HG02623 (cell line): Measurements from ENCODE around the gene ANK3.

ENCODE experiments used
- ATAC-seq: cut with Tn5 transposase; IDR thresholded peaks from one replicate; pipeline ENCODE4 v1.9.1; 2021; ENCODE audit warnings: moderate library complexity; ENCODE audit not compliant: unreplicated experiment

The ANK3 gene

DNA sequence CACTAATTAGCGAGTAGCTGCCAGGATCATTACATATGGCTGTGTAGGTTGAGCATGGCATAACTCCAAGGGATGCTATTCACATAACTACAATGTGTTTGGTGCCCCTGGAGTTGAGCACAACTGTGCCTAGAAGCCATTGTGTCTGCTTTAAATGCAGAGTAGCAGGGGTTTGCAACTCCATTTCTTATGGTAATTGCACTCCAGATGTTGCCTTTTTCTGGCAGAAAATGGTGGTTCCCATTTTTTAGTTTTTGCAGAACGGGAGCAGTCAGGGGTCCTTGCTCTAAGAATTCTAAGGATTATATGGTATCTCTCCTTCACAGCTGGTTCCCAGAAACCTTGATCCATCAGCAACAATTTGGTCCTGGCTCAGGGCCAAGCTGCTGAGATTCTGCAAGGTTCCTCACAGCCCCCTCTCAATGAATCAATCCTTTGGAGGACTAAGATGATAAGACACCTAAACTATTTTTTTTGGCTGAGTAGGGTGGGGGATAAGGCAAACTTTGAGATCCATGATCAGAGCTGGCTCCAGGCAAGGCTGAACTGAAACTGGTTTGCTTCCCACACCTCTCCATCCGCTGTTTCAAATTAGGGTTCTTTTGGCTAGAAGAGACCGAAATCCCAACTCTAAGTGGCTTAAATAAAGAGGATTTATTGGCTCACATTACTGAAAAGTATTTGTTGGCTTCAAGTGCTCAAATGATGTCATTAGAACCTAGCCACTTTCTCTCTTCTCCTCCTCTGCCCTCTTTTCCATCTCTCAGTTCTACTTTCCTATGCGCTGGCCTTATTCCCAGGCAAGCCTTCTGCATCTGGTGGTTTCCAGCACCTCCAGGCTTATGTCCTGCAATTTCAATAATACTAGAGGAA lies 385.8 kb downstream of the ANK3 start:
- no peak for ATAC-seq

DNA sequence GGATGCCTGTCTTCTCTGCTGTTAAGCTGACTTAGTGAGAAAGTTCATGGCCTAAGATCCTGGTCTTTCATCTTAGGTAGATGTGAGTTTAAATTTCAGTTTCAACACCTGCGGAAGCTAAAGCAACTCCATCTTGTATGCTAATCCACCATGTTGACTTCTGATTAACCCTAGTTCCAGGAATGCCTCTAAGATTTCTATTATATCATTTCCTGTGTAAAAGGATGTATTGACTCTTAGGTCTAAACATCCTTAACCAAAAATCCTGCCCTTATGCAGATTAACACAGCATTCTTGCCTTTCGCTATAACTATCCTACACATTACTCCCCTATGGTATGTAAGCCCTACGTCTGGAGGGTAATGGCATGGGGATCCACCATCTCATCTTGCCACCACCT lies 388.9 kb downstream of the ANK3 start:
- no peak for ATAC-seq

DNA sequence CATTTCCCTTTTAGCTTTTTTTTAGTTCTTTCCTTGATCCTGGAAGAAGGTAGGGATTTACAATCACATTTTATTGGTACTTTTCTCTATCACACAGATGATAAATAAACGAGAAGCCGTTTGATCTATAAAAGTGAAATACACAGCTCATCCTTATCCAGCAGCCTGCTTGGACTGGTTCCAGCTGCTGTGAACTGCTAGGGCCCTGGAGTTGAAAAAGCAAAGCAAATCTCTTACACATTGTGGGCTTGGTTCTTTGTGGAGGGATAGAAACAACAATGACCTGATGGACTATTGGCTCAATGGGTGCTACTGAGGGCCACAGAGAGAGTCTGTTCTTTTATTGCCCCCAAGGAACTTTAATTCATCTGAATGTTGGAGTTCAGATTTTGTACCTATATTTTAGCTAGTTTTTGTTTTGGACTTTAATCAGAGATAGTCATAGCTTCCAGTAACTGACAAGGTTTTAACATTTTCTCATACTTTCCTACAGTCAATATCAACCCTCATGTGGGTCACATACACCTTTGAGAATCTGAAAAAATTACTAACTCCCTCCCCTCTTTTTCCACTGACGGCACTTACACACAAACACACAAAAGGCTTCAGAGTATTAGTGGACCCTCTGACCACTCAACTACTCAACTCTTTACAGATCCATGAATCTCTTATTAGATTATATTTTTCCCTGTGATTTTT lies 391.7 kb downstream of the ANK3 start:
- ATAC-seq, result no peak

DNA sequence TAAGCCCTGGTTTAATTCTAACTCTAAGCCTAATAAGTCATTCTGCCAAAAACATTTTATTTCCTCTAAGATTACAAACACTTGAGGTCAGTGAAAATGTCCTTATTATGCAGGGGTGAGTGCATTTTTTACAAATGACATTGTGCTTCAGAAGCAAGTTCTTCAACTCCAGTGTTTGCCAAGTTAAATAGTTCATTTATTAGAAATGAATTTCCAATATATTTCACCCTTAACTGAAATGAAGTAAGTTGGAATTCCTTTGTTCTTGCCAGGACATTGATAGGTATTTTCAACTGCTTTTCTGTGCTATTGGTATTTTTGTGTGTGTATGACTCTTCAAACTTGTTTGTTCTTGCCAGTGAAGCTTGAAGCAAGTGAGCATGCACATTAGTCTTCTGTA lies 393.8 kb downstream of the ANK3 start:
- no peak for ATAC-seq

DNA sequence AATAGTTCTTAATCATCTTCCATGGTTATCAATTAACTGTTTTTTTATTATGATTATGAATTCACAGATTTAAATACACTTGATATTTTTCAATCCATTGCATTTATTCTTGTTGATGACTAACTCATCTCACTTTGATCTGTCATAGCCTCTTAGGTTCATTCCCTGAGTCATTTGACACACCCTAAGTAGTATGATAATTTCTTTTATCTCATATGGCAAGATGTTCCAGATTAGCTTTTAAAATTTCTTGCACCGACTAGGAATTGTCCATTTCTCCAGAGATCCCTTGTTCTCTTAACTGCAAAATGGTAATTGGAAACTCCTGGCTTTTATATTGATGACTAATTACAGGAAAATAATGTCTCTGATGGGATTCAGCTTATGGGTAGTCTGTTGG lies 395.7 kb downstream of the ANK3 start:
- no peak for ATAC-seq

DNA sequence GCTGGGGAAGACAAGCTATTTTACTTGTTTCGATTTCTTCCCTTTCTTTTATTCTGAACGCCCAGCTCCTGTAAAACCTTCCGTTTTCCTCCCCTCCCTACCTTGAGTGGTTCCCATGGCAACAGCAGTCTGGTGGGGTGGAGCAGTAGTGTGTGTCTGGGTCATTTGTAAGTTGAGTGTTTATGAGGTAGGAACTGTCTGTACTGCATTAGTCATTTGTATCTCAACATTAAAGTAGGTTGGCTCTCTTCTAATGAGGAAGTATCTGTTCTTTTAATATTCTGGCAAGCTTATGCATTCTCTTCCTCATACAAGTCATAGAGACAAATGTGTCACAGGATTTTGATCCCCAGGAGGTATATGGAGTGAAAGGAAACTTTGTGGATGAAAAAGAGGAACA lies 398.0 kb downstream of the ANK3 start:
- ATAC-seq, result peak; percentile 63

DNA sequence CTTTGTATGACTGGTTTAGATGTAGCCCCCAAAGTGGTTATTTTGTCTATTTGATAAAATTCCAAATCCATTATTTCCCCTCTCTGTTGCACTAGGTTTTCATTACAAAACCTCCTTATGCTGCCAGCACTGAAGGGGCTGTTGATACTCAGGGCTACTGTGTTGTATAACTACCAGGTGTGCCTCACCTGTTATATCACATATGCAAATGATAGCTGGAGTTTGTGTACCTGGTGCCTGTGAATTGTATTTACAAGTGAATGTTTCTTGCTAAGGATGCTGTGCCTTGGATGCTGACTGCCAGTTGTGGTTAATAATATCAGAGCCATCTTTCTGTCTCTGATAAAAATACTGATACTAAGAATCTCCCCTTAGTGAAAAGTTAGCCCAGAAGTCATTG lies 398.6 kb downstream of the ANK3 start:
- ATAC-seq, result no peak

DNA sequence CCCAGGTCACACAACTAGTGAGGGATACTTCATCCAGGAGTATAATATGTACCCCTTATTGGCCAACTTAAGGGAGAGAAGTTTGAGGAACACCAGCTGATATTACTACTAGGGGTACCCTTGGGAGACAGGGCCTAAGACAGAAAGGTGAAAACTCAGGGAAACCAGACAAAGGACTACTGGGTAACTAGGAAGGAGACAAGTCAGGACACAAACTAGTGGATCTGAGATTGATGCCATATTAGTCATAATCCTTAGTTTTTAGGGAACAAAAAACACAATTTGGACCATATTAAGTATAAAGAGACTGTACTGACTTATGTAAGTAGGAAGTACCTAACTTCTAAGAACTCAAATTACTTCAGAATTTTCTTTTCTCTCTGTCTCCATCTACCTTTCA lies 404.0 kb downstream of the ANK3 start:
- ATAC-seq, result no peak

DNA sequence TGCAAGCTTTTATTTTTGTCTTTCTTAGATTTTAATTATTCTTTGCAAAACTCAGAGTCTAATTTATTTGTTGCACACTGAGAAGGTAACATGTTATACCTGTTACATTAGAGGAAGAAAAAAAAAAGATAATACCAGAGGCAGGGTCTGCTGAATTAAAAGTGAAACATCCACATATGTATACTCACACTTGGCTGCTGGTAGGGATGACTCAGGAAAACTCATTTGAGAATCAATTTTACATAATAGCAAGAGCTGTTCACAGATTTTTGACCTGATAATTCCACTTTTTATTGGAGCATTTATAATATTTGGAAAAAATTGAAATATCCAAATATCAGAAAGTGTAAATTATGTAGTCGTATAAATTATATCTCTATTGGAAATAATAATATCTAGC lies 405.3 kb downstream of the ANK3 start:
- ATAC-seq, result no peak

DNA sequence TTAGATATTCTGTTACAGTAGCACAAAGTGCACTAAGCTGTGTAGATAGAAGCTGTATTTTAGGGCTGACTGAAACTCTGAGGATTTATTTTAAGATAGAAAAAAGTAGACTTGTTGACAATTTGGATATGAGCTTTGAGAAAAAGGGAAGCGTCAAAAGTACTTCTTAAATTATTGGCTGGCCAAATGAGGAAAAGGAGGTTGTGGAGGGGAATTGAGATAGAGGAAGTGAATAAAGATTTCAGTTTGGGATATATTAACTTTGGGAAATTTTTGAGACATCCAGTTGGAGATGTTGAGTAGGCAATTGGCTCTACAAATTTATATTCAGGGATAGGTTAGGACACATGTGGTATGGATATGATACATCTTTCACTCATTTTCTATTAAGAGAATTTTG lies 409.3 kb downstream of the ANK3 start:
- no peak for ATAC-seq

DNA sequence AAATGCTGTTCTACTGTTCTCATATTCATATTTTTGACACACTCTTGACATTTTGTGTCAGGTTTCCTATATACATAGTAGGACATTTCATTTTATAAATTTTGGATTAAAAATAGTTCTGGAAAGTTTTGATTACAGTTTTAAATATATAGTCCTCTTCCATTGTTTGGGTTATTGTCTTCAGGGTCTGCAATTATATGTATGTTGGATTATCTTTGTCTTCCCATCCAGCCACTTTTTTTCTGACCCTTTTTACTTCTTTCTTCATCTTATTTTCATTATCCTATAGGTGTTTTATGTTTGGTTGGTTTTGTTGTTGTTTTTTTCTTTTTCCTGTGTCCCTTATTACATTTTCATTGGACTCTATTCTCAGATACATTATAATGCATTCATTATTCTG lies 412.2 kb downstream of the ANK3 start:
- no peak for ATAC-seq

DNA sequence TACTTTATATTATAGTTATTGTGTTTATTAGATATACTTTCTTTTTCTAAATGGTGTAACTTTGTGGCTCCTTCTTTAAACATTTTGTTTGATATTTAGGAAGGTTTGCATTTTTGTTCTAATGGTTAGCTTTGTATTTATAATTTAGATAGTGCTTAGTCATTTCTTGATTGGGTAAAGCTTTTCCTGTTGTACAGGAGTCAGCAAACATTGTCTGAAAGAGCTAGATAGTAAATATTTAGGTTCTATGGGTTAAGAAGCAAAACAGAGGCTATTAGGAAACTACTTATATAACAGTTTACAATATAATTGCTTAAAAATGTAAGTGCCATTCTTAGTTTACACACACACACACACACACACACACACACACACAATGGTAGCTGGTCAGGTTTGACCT lies 412.8 kb downstream of the ANK3 start:
- no peak for ATAC-seq
